ENCODE measurements around the gene MYO1F.
A peak's percentile ranks its signal among the peaks of the same experiment; 100 is the strongest.

Gene MYO1F

DNA sequence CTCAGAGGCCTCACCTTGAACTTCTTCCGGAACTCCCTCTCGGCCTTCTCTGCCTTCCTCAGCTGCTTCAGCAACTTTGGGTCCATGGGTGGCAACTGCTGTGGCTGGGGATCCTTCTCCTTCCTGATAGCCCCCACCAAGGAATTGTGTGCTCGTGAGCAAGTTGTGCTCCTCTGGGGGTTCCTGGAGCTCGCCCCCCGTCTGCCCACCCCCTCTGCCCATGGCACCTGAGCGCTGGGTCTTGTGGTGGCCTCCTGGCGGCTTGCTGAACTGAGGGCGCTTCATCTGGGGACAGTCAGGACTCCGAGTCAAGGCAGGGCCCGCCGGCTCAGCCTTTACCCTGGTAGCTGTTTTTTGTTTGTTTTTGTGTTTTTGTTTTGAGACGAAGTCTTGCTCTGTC lies 86.4 kb downstream of the MYO1F start:
- Histone ChIP-seq H3K27me3 (ENCODE audit: control insufficient read depth in 1 of 2, insufficient read depth in 2 of 2, low read length in 2 of 2) (no peaks in the 10 kb centered on the region), H3K9ac (ENCODE audit: low read length in 2 of 2) (no peak overlapping the region), H3K36me3 (ENCODE audit: control insufficient read depth in 2 of 2, insufficient read depth in 2 of 2, low read length in 2 of 2) (peaks cover 28 to 30% of the 10 kb centered on the region in 2 donors), H3K4me1 (ENCODE audit: control insufficient read depth, insufficient read depth, low read length) (peaks cover 5% of the 10 kb centered on the region), H3K27ac (ENCODE audit: low read length) (no peak overlapping the region), H3K4me3 (ENCODE audit: low read length in 2 of 2) (no peak overlapping the region), H3K9me3 (ENCODE audit: control insufficient read depth in 2 of 2, low read length in 2 of 2) (no peaks in the 10 kb centered on the region)

DNA sequence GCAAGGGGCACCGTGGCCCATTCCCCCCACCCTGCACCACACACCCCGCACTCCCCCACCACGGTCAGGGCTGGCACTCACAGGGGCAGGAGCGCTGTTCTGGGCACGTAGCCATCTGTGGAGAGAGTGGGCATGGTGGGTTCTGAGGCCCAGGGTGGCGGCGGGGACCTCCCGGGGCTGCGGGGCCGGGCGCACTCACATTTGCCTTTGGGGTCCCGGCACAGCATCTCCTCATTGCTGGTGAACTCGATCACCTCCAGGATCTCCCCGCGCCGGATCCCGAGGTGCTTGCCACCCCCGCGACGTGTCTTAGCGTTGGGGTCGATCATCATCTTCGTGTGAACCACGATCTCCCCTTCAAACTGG lies 86.9 kb downstream of the MYO1F start:
- H3K9ac ChIP-seq (ENCODE audit: low read length in 2 of 2), result no peak overlapping the region
- H3K27me3 ChIP-seq (ENCODE audit: control insufficient read depth in 1 of 2, insufficient read depth in 2 of 2, low read length in 2 of 2), result no peaks in the 10 kb centered on the region
- no peak overlapping the region for H3K4me3 ChIP-seq (ENCODE audit: low read length in 2 of 2)
- peaks cover 5% of the 10 kb centered on the region for H3K4me1 ChIP-seq (ENCODE audit: control insufficient read depth, insufficient read depth, low read length)
- H3K27ac ChIP-seq (ENCODE audit: low read length), result no peak overlapping the region
- H3K36me3 ChIP-seq (ENCODE audit: control insufficient read depth in 2 of 2, insufficient read depth in 2 of 2, low read length in 2 of 2), result peaks cover 32 to 35% of the 10 kb centered on the region in 2 donors
- no peaks in the 10 kb centered on the region for H3K9me3 ChIP-seq (ENCODE audit: control insufficient read depth in 2 of 2, low read length in 2 of 2)

DNA sequence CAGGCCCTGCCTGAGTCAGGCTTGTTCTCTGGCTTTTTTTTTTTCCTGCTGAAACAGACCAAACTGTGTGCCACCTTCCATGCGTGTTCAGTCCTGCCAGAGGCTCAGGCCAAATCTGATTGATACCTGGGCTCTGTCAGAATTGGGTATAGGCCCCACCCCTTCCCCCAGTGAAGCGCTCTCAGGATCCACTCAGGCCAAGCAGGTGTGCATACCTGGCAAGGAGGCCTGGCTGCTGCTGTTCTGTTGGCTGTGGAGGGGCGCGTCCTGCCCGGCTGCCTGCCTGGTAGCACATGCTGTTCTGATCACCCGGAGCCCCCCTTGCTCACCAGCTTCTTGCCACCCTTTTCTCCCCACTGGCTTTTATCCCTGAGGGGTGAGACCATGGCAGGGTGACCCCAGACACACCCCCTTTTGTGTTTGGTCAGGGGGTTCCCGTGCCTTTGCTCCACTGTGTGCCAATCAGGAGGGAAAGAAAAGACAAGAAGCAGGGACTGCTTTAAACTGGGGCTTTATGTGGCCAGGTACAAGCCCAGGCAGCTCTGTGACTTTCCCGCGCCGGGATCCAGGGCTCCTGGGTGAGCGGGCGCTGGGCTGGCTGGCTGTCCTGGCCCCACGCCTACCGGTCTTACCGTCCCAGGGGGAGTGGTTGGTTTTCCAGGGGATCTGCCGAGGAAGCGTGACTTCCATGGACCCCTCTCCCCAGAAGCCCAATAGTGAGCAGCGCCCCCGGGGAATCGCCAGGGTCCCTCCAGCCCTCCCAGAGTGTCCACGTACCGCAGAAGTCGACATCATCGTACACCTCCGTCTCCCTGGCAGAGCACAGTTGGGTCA lies 87.5 kb downstream of the MYO1F start:
- Histone ChIP-seq H3K9me3 (ENCODE audit: control insufficient read depth in 2 of 2, low read length in 2 of 2) (no peaks in the 10 kb centered on the region), H3K36me3 (ENCODE audit: control insufficient read depth in 2 of 2, insufficient read depth in 2 of 2, low read length in 2 of 2) (peaks cover 38 to 41% of the 10 kb centered on the region in 2 donors), H3K4me3 (ENCODE audit: low read length in 2 of 2) (no peak overlapping the region), H3K27me3 (ENCODE audit: control insufficient read depth in 1 of 2, insufficient read depth in 2 of 2, low read length in 2 of 2) (no peaks in the 10 kb centered on the region), H3K9ac (ENCODE audit: low read length in 2 of 2) (no peak overlapping the region), H3K27ac (ENCODE audit: low read length) (no peak overlapping the region), H3K4me1 (ENCODE audit: control insufficient read depth, insufficient read depth, low read length) (peaks cover 5% of the 10 kb centered on the region)

DNA sequence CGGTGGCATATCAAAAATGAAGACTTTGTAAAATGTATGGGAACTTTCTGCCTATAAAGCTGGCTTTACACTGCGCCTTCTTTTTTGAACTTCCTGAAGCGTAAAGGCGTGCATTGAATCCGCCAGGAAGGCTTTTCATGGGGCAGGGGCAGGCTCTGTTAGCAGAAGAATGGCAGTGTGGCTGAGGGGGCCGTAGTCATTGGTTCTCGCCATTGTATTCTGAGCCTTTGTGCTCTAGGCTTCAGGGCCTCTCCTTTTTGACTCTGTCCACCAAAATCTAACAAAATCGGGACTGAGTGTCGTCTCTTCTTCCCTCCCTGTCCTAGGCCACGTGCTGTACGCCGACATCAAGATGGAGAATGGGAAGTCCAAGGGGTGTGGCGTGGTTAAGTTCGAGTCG lies 88.9 kb downstream of the MYO1F start:
- Histone ChIP-seq H3K4me1 (ENCODE audit: control insufficient read depth, insufficient read depth, low read length) (peaks cover 5% of the 10 kb centered on the region), H3K36me3 (ENCODE audit: control insufficient read depth in 2 of 2, insufficient read depth in 2 of 2, low read length in 2 of 2) (peaks cover 50 to 53% of the 10 kb centered on the region in 2 donors), H3K4me3 (ENCODE audit: low read length in 2 of 2) (no peak overlapping the region), H3K27me3 (ENCODE audit: control insufficient read depth in 1 of 2, insufficient read depth in 2 of 2, low read length in 2 of 2) (no peaks in the 10 kb centered on the region), H3K27ac (ENCODE audit: low read length) (no peak overlapping the region), H3K9me3 (ENCODE audit: control insufficient read depth in 2 of 2, low read length in 2 of 2) (no peaks in the 10 kb centered on the region), H3K9ac (ENCODE audit: low read length in 2 of 2) (no peak overlapping the region)

DNA sequence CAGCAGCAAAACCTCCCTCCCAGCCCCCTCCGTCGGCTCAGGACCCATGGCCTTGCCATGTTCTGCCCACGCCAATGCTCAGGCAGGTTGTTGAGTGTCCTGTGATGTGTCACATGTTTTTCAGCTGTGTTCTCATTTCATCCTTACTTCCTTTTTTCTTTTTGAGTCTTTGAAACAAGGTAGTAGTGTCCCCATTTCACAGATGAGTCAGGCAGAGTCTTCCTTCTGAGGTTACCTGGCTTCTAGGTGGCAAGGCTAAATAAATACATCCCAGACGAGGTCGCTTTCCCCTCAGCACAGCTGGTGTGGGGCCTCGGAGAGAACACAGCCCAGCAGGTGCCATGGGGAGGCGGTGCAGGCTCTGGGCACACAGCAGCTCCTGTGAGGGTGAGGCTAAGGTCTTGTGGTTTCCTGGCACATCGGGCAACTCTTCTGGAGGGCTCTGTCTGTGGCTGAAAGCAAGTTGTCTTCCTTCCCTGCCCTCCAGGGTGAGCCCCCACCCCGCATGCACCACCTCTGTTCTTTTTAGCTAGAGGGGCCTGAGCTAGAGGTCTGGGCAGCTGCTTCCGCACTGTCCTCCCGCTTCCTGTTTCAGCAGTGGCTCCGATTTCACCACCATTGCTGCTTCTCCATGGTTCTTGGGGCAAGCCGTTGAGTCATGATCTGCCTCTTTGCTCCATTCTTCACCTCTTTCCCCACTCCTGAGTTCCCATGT lies 89.9 kb downstream of the MYO1F start:
- Histone ChIP-seq H3K27ac (ENCODE audit: low read length) (peak overlapping the region; percentile 2), H3K4me1 (ENCODE audit: control insufficient read depth, insufficient read depth, low read length) (peaks cover 5% of the 10 kb centered on the region), H3K9me3 (ENCODE audit: control insufficient read depth in 2 of 2, low read length in 2 of 2) (no peaks in the 10 kb centered on the region), H3K36me3 (ENCODE audit: control insufficient read depth in 2 of 2, insufficient read depth in 2 of 2, low read length in 2 of 2) (peaks cover 58 to 63% of the 10 kb centered on the region in 2 donors), H3K4me3 (ENCODE audit: low read length in 2 of 2) (no peak overlapping the region), H3K27me3 (ENCODE audit: control insufficient read depth in 1 of 2, insufficient read depth in 2 of 2, low read length in 2 of 2) (no peaks in the 10 kb centered on the region), H3K9ac (ENCODE audit: low read length in 2 of 2) (no peak overlapping the region)

DNA sequence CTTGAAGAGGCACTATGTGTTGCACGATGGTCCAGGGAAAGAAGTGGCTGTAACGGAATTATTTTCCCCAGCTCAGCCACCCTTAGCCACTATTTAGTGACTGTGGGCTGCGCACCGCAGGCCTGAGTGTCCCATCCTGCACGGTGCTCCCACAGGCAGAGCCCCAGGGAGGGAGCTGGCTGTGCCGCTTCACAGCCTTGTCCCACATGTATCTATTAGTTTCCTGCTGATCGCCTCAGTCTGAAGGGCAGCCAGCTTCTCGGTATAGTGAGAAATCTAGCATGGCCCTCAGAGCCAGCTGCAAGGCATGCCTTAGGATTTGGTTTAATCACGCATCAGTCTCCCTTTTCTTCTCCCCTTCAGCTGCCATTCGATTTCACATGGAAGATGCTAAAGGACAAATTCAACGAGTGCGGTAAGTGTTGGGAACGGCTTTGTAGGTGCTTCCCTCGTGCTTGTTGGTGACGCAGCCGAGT lies 90.5 kb downstream of the MYO1F start:
- Histone ChIP-seq H3K4me1 (ENCODE audit: control insufficient read depth, insufficient read depth, low read length) (peaks cover 5% of the 10 kb centered on the region), H3K9ac (ENCODE audit: low read length in 2 of 2) (no peak overlapping the region), H3K36me3 (ENCODE audit: control insufficient read depth in 2 of 2, insufficient read depth in 2 of 2, low read length in 2 of 2) (peaks cover 58 to 64% of the 10 kb centered on the region in 2 donors), H3K27ac (ENCODE audit: low read length) (no peak overlapping the region), H3K27me3 (ENCODE audit: control insufficient read depth in 1 of 2, insufficient read depth in 2 of 2, low read length in 2 of 2) (no peaks in the 10 kb centered on the region), H3K9me3 (ENCODE audit: control insufficient read depth in 2 of 2, low read length in 2 of 2) (no peaks in the 10 kb centered on the region), H3K4me3 (ENCODE audit: low read length in 2 of 2) (no peak overlapping the region)

DNA sequence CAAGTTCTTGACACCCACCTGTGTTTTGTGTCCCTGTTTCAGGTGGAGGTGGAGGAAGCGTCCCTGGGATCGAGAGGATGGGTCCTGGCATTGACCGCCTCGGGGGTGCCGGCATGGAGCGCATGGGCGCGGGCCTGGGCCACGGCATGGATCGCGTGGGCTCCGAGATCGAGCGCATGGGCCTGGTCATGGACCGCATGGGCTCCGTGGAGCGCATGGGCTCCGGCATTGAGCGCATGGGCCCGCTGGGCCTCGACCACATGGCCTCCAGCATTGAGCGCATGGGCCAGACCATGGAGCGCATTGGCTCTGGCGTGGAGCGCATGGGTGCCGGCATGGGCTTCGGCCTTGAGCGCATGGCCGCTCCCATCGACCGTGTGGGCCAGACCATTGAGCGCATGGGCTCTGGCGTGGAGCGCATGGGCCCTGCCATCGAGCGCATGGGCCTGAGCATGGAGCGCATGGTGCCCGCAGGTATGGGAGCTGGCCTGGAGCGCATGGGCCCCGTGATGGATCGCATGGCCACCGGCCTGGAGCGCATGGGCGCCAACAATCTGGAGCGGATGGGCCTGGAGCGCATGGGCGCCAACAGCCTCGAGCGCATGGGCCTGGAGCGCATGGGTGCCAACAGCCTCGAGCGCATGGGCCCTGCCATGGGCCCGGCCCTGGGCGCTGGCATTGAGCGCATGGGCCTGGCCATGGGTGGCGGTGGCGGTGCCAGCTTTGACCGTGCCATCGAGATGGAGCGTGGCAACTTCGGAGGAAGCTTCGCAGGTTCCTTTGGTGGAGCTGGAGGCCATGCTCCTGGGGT lies 91.5 kb downstream of the MYO1F start:
- peaks cover 5% of the 10 kb centered on the region for H3K4me1 ChIP-seq (ENCODE audit: control insufficient read depth, insufficient read depth, low read length)
- H3K9ac ChIP-seq (ENCODE audit: low read length in 2 of 2), result no peak overlapping the region
- H3K4me3 ChIP-seq (ENCODE audit: low read length in 2 of 2), result no peak overlapping the region
- no peaks in the 10 kb centered on the region for H3K27me3 ChIP-seq (ENCODE audit: control insufficient read depth in 1 of 2, insufficient read depth in 2 of 2, low read length in 2 of 2)
- no peaks in the 10 kb centered on the region for H3K9me3 ChIP-seq (ENCODE audit: control insufficient read depth in 2 of 2, low read length in 2 of 2)
- peaks cover 58 to 69% of the 10 kb centered on the region in 2 donors for H3K36me3 ChIP-seq (ENCODE audit: control insufficient read depth in 2 of 2, insufficient read depth in 2 of 2, low read length in 2 of 2)
- H3K27ac ChIP-seq (ENCODE audit: low read length), result no peak overlapping the region

DNA sequence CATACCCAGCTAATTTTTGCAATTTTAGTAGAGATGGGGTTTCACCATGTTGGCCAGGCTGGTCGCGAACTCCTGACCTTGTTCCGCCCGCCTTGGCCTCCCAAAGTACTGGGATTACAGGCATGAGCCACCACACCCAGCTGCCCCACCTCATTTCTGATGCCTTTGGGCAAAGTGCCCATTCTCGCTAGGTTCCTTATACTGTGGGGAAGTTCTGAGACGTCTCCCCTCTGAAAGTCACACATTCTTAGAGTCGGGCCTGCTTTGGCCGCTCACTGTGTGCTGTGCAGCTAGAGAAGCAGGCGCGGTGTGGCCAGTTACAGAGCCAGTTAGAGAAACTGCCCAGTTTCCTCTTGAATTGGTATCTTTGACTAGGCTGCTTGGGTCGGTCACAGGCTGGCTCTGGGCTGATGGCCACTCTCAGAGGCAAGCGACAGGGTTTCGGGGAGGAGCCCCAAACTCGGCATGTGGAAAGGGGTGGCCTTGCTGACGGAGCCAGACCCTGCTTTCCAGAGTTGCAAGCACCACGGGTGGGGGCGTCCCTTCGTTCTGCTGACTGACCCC lies 92.8 kb downstream of the MYO1F start:
- Histone ChIP-seq H3K27ac (ENCODE audit: low read length) (no peak overlapping the region), H3K4me3 (ENCODE audit: low read length in 2 of 2) (no peak overlapping the region), H3K9me3 (ENCODE audit: control insufficient read depth in 2 of 2, low read length in 2 of 2) (no peaks in the 10 kb centered on the region), H3K4me1 (ENCODE audit: control insufficient read depth, insufficient read depth, low read length) (peaks cover 5% of the 10 kb centered on the region), H3K9ac (ENCODE audit: low read length in 2 of 2) (no peak overlapping the region), H3K27me3 (ENCODE audit: control insufficient read depth in 1 of 2, insufficient read depth in 2 of 2, low read length in 2 of 2) (no peaks in the 10 kb centered on the region), H3K36me3 (ENCODE audit: control insufficient read depth in 2 of 2, insufficient read depth in 2 of 2, low read length in 2 of 2) (peaks cover 59 to 70% of the 10 kb centered on the region in 2 donors)

DNA sequence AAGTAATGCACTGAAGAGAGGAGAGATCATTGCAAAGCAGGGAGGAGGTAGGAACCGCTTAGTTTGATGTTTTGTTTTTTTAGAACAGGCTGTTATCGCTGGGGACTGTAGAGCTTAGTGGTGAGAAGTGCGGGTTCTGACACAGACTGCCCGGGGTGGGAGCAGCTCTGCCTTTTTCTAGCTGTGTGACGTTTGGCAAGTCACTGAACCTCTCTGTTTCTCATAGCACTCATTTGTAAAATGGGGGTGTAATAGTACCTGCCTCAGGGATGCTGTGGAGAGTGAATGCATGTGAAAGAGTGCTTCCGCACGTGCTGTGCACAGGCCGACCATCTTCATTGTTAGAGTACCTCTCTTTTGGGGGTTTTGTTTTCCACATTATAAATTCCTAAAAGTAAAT lies 94.1 kb downstream of the MYO1F start:
- Histone ChIP-seq H3K27me3 (ENCODE audit: control insufficient read depth in 1 of 2, insufficient read depth in 2 of 2, low read length in 2 of 2) (no peaks in the 10 kb centered on the region), H3K9me3 (ENCODE audit: control insufficient read depth in 2 of 2, low read length in 2 of 2) (no peaks in the 10 kb centered on the region), H3K4me3 (ENCODE audit: low read length in 2 of 2) (no peak overlapping the region), H3K36me3 (ENCODE audit: control insufficient read depth in 2 of 2, insufficient read depth in 2 of 2, low read length in 2 of 2) (peaks cover 55 to 69% of the 10 kb centered on the region in 2 donors), H3K27ac (ENCODE audit: low read length) (no peak overlapping the region), H3K9ac (ENCODE audit: low read length in 2 of 2) (no peak overlapping the region), H3K4me1 (ENCODE audit: control insufficient read depth, insufficient read depth, low read length) (peaks cover 11% of the 10 kb centered on the region)

DNA sequence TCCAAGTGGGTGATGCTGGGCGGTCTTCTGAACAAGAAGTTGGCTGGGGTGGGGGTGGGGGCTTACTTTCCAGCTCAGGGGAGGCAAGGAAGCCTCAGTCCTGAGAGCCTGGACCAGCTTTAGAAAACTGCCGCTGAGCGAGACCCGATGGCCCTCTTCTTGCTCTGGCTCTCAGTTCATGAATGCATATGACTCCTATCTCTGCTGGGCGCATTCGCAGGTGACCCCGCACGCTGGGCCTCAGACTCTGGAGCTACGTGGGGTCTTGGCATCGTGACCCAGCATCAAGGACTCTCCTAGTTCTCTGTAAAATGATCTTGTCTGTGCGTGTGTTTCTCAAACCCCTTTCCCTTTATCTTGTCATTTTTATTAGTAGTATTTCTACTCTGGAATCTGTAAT lies 94.5 kb downstream of the MYO1F start:
- Histone ChIP-seq H3K27me3 (ENCODE audit: control insufficient read depth in 1 of 2, insufficient read depth in 2 of 2, low read length in 2 of 2) (no peaks in the 10 kb centered on the region), H3K4me3 (ENCODE audit: low read length in 2 of 2) (no peak overlapping the region), H3K9ac (ENCODE audit: low read length in 2 of 2) (no peak overlapping the region), H3K4me1 (ENCODE audit: control insufficient read depth, insufficient read depth, low read length) (peaks cover 16% of the 10 kb centered on the region), H3K27ac (ENCODE audit: low read length) (no peak overlapping the region), H3K36me3 (ENCODE audit: control insufficient read depth in 2 of 2, insufficient read depth in 2 of 2, low read length in 2 of 2) (peaks cover 50 to 67% of the 10 kb centered on the region in 2 donors), H3K9me3 (ENCODE audit: control insufficient read depth in 2 of 2, low read length in 2 of 2) (no peaks in the 10 kb centered on the region)
